ENCODE measurements around the gene SMG9.

The SMG9 gene

GRCh38 chr19:43784241-43784980 is 29.6 kb upstream of the SMG9 start (continued):
- TF ChIP-seq ZNF362 (tag by site-specific recombination; IDR thresholded peaks at IDR 0.05) = no peak
- TF ChIP-seq ZNF311 (tag by site-specific recombination; IDR thresholded peaks at IDR 0.05; ENCODE audit: borderline replicate concordance) = no peak
- no peak for TF ChIP-seq ZNF561 (tag by site-specific recombination; IDR thresholded peaks at IDR 0.05; ENCODE audit: borderline replicate concordance)
- no peak for TF ChIP-seq ZNF624 (tag by site-specific recombination; IDR thresholded peaks at IDR 0.05)
- TF ChIP-seq ZNF248 (tag by site-specific recombination; IDR thresholded peaks at IDR 0.05) = no peak
- no peak for TF ChIP-seq ZFP41 (tag by site-specific recombination; IDR thresholded peaks at IDR 0.05; ENCODE audit: borderline replicate concordance)
- no peak; the same call in 1 of the 2 replicates for TF ChIP-seq ZNF639 (tag by site-specific recombination; IDR thresholded peaks at IDR 0.05)
- no peak for TF ChIP-seq TRIM28 (IDR thresholded peaks at IDR 0.05; ENCODE audit: borderline replicate concordance, low read length)
- no peak for TF ChIP-seq ZNF23 (tag by site-specific recombination; IDR thresholded peaks at IDR 0.05; ENCODE audit: borderline replicate concordance)
- TF ChIP-seq ZFHX2 (tag by site-specific recombination; conservative IDR thresholded peaks at IDR 0.05) = no peak
- TF ChIP-seq ZNF324 (tag by site-specific recombination; IDR thresholded peaks at IDR 0.05) = no peak
- no peak for TF ChIP-seq ZNF670 (tag by site-specific recombination; IDR thresholded peaks at IDR 0.05; ENCODE audit: low read depth)
- TF ChIP-seq ZBTB6 (tag by site-specific recombination; IDR thresholded peaks at IDR 0.05) = no peak
- no peak for TF ChIP-seq HOXA7 (CRISPR knock-in tag; IDR thresholded peaks at IDR 0.05; ENCODE audit: borderline replicate concordance)
- TF ChIP-seq PRDM4 (tag by site-specific recombination; IDR thresholded peaks at IDR 0.05) = no peak
- TF ChIP-seq MYNN (tag by site-specific recombination; IDR thresholded peaks at IDR 0.05; ENCODE audit: borderline replicate concordance) = no peak
- TF ChIP-seq ZNF423 (tag by site-specific recombination; IDR thresholded peaks at IDR 0.05) = no peak
- no peak; the same call in 1 of the 2 replicates for TF ChIP-seq ZNF76 (tag by site-specific recombination; IDR thresholded peaks at IDR 0.05; ENCODE audit: borderline replicate concordance, low read depth)
- TF ChIP-seq MEIS1 (CRISPR knock-in tag; IDR thresholded peaks at IDR 0.05; ENCODE audit: borderline replicate concordance) = no peak
- no peak for TF ChIP-seq ZFP3 (tag by site-specific recombination; IDR thresholded peaks at IDR 0.05; ENCODE audit: low read depth)
- TF ChIP-seq BCL11A (tag by site-specific recombination; IDR thresholded peaks at IDR 0.05; ENCODE audit: low read depth) = no peak; the same call in 1 of the 2 replicates
- TF ChIP-seq MZF1 (tag by site-specific recombination; IDR thresholded peaks at IDR 0.05; ENCODE audit: borderline replicate concordance) = no peak
- no peak for TF ChIP-seq BCL11B (tag by site-specific recombination; IDR thresholded peaks at IDR 0.05; ENCODE audit: low read depth)
- TF ChIP-seq ZNF148 (tag by site-specific recombination; IDR thresholded peaks at IDR 0.05; ENCODE audit: borderline replicate concordance) = no peak
- TF ChIP-seq ZNF510 (tag by site-specific recombination; IDR thresholded peaks at IDR 0.05; ENCODE audit: insufficient replicate concordance) = no peak
- TF ChIP-seq CTCF (tag by site-specific recombination; IDR thresholded peaks at IDR 0.05) = no peak
- peak; percentile 71; the same call in 1 of the 2 replicates for TF ChIP-seq WT1 (tag by site-specific recombination; IDR thresholded peaks at IDR 0.05)
- TF ChIP-seq GLI4 (tag by site-specific recombination; IDR thresholded peaks at IDR 0.05) = no peak
- no peak for TF ChIP-seq TCF7L2 (IDR thresholded peaks at IDR 0.05; ENCODE audit: borderline replicate concordance, low read depth, low read length)
- no peak for TF ChIP-seq ZNF530 (tag by site-specific recombination; IDR thresholded peaks at IDR 0.05; ENCODE audit: low read depth)
